GF-D8 (cell line): ENCODE data around the gene CD79A.

Experiments used
- DNase-seq: peaks from one replicate; lab custom pipeline; 2025; lab: John Stamatoyannopoulos, UW

CD79A gene

GRCh38 chr19:41876847-41877832, at the start of gene CD79A:
TSS of gene CD79A (plus strand) at chr19:41877279. CDS start at chr19:41877305, 26 bp downstream.
- peak; percentile 83 for DNase-seq

DNA sequence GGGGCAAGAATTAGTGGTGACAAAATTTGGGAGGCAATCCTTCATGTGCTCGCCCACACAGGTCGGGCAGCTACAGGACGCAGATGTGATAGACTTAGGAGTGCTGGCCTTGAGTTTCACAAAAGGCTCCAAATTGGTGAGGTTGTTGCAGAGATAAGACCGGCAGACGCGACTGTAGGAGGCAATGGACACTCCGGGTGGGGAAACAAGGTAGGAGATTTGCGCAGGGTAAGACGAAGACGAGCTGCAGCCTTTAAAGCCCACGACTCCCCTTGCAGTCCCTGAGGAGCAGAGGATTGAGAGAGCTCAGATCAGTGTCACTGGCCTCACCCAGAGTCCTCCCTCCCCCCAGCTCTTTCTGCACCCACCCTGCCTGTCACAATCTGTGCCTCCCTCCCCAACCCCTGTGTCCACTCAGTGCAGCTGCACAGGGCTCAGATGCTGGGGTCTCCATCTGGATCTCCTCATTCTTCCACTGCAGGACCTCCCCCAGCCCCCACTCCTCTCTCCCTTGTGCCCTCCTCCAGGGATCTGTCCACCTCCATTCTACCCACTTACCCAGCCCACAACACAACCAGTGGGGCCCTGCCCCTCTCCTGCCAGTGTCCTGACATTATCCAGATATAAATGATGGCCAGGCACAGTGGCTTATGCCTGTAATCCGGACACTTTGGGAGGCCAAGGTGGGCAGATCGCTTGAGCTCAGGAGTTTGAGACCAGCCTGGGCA, 38.9 kb upstream of the CD79A start:
- DNase-seq, result no peak

GRCh38 chr19:41839211-41839610, 37.9 kb upstream of the CD79A start:
- no peak for DNase-seq

DNA sequence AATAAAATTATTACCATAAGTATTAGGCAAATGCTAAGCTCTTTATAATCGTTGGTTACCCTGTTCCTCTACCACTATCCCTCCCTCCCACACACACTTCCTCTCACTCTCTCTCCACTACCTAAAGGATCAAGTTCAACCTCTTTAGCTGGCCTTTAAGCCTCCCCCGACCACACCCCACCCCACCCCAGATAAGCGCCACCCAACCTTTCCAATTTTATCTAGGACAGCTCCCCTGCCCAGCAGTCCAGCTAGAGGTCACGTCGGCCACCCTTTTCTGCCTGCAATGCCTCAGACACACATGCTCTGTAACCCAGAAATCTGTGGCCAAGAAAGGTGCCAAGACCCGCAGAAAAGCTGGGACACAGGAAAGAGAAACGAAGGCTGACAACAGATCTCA, 33.7 kb upstream of the CD79A start:
- DNase-seq, result no peak

- DNase-seq, result no peak
Observed at GRCh38 chr19:41844601-41845000, 32.5 kb upstream of the CD79A start, which contains the start of gene LYPD4. TSS of gene LYPD4 (minus strand) at chr19:41844683. CDS start at chr19:41839285, 5,398 bp downstream.

- no peak for DNase-seq
Observed at GRCh38 chr19:41845001-41845050, 32.3 kb upstream of the CD79A start, which contains the start of gene DMRTC2. TSS of gene DMRTC2 (plus strand) at chr19:41845042. CDS start at chr19:41847429, 2,387 bp downstream.

- DNase-seq, result no peak
Observed at GRCh38 chr19:41845051-41845590, 32.0 kb upstream of the CD79A start.

GRCh38 chr19:41847351-41848105, 29.6 kb upstream of the CD79A start:
- no peak for DNase-seq

- no peak for DNase-seq
Observed at GRCh38 chr19:41848666-41849065, 28.4 kb upstream of the CD79A start.

DNA sequence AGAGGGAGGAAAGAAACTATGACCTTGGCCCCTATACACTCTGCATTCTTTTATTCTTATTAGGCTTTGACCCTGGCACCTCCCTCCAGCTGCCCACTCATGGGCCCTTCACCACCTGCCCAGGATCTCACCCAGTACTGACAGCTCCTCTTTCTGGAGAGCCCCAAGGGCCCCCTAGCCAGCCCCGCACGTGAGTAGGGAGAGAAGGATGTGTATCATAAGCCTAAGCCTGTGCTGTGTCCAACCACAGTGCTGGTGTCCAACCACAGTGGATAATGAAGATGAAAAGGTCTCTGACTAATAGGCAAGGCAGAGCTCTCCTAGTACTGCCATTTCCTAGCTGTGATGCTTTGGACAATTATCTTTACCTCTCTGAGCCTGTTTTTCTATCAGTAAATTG, 28.0 kb upstream of the CD79A start:
- no peak for DNase-seq

DNA sequence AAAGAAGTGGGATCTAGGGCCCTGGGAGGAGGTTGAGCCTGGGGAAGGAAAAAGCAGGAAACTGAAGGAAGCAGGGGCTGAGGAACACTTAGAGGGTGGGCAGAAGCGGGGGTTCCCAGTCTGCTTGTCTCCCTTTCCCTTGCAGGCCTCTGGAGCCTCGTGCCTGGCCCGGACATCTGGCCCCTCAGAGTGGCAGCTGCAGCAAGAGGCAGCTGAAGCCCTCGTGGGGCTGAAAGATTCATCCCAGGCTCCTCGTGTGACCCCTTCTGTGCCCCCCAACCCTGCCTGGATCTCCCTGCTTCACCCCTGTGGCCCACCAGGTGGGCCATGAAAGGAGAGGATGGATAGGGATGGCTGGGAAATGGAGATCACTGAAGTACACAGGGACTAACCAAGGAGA, 26.7 kb upstream of the CD79A start:
- no peak for DNase-seq

GRCh38 chr19:41851456-41851855, 25.6 kb upstream of the CD79A start:
- no peak for DNase-seq

- no peak for DNase-seq
Observed at GRCh38 chr19:41853344-41853743, 23.7 kb upstream of the CD79A start.

- no peak for DNase-seq
Observed at GRCh38 chr19:41853768-41854167, 23.3 kb upstream of the CD79A start.

GRCh38 chr19:41859213-41859617, 17.9 kb upstream of the CD79A start:
- DNase-seq, result no peak

GRCh38 chr19:41859618-41860418, 17.3 kb upstream of the CD79A start, which contains the start of gene RPS19:
TSS of gene RPS19 (plus strand) at chr19:41860255. CDS start at chr19:41860775, 520 bp downstream.
- DNase-seq, result peak; percentile 96

DNA sequence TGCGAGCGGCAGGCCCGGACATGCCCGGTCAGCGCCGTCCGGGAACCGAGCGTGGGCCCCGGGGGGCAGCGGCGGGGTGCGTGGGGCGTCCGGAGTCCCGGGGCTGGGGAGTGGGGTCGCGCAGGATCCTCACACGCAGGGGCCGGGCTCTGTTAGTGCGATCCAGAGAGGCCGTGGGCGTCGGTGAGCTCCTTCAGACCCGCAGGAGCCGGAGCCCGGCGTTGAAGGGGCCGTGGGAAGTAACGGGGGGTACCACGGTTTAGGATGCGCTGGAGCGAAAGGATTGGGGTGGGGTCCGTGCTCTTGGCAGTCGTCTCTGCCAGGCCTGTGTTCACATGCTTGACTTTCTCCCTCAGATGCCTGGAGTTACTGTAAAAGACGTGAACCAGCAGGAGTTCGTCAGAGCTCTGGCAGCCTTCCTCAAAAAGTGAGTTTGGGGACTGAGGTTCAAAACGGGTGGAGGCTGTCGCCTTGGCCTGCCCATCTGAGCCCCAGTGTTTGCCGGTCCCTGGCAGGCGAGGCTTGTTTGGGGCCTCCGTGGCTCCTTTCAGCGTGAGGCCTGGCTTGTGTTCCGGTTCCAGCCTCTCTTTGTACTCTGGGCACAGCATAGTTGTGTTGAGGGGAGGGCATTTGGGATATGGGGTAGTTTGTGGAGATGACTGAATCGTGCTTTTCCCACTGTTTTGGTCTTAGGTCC, 16.5 kb upstream of the CD79A start:
- no peak for DNase-seq

DNA sequence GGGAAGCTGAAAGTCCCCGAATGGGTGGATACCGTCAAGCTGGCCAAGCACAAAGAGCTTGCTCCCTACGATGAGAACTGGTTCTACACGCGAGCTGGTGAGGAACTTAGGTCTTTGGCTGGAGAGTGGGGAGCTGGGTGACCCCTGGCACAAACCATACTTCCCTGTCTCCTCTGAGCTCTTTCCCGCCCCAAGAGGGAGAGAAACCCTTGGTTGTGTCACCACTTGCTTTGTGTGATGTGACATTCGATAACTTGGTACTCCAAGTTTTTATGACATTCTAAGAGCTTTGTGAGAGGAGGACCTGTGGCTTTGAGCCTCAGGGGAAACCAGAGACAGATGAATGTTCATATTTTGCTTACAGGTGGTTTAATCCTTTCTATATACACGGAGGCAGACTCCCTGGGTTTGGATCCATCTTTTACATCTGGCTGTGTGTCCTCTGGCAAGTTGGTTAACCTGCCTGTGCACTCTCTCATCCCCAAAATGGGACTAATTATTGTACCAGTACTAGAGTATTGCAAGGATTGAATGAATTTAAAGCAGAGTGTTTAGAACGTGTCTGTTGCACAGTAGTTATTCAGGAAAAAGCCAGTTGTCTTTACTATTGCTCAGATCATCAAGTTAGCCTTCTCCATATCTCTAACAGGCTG, 15.8 kb upstream of the CD79A start:
- DNase-seq, result no peak

GRCh38 chr19:41861846-41862245, 15.2 kb upstream of the CD79A start:
- DNase-seq, result no peak

- no peak for DNase-seq
Observed at GRCh38 chr19:41862445-41862986, 14.6 kb upstream of the CD79A start.
